Caco-2 (cell line): ENCODE results near the gene SLC19A1. TPM values are rescaled to one million over a fixed set of nuclear protein-coding genes. Genes with fewer than 3 reads are reported as not detected.

Experiments used
- BruUV-seq: library from RNA; stranded (reverse); fragments of 400-500 nt; replicated peaks from 2 replicates; lab custom pipeline; 2021; lab: Mats Ljungman, UMichigan
- CTCF ChIA-PET: fragments of 300-600 bp; sonication (Branson Sonifier 250); formaldehyde crosslinking; loops from one replicate; lab custom pipeline; 2022; ENCODE audit warnings: antibody characterized with exemption; lab: Charles Lee
- POLR2A ChIA-PET: fragments of 300-600 bp; sonication (Branson Sonifier 250); formaldehyde crosslinking; loops from one replicate; lab custom pipeline; 2022; ENCODE audit warnings: antibody characterized with exemption; lab: Charles Lee
- DNase-seq, 2 experiments: peaks; one replicate each; pipeline versions ENCODE4 v3.0.0 to v3.0.0-alpha.2; 2020 to 2022
- H3K27me3 ChIP-seq: replicated peaks from 2 replicates; pipeline ENCODE4 v1.6.0; 2011; ENCODE audit warnings: low read length; ENCODE audit not compliant: control insufficient read depth, insufficient read depth
- H3K36me3 ChIP-seq: 2 replicates; pipeline ENCODE4 v1.5.1; 2011; ENCODE audit warnings: low read length; ENCODE audit not compliant: control insufficient read depth, insufficient read depth
- H3K4me1 ChIP-seq: fragments of 250-450 bp; sonication (Bioruptor Pico); 2 replicates; pipeline ENCODE4 v1.5.1; 2020; ENCODE audit warnings: mild to moderate bottlenecking
- H3K4me3 ChIP-seq: 2 replicates; pipeline ENCODE4 v1.5.1; 2011; ENCODE audit warnings: low read depth, mild to moderate bottlenecking, control low read depth, low read length
- H3K9me3 ChIP-seq: fragments of 250-450 bp; sonication (Bioruptor Pico); 2 replicates; pipeline ENCODE4 v1.5.1; 2020; ENCODE audit warnings: mild to moderate bottlenecking, moderate library complexity
- H3K27ac Mint-ChIP-seq: one replicate; pipeline ENCODE4 v1.8.0; 2022; ENCODE audit warnings: mixed read lengths; ENCODE audit not compliant: unreplicated experiment
- H3K27me3 Mint-ChIP-seq: one replicate; pipeline ENCODE4 v1.8.0; 2022; ENCODE audit warnings: mixed read lengths; ENCODE audit not compliant: insufficient read depth, unreplicated experiment
- H3K36me3 Mint-ChIP-seq: one replicate; pipeline ENCODE4 v1.8.0; 2022; ENCODE audit warnings: mild to moderate bottlenecking, mixed read lengths; ENCODE audit not compliant: insufficient read depth, unreplicated experiment
- H3K4me1 Mint-ChIP-seq: one replicate; pipeline ENCODE4 v1.8.0; 2022; ENCODE audit warnings: low read depth, mixed read lengths; ENCODE audit not compliant: unreplicated experiment
- H3K4me3 Mint-ChIP-seq: one replicate; pipeline ENCODE4 v1.8.0; 2022; ENCODE audit warnings: mild to moderate bottlenecking, moderate library complexity, mixed read lengths; ENCODE audit not compliant: unreplicated experiment
- H3K9me3 Mint-ChIP-seq: one replicate; pipeline ENCODE4 v1.8.0; 2022; ENCODE audit warnings: mixed read lengths; ENCODE audit not compliant: unreplicated experiment
- CTCF ChIP-seq, 2 experiments: fragments of 200-600 bp in 1 of 2; IDR thresholded peaks; 1 replicate in 1 of 2; 2 replicates in 1 of 2; pipeline versions ENCODE4 v1.5.1 to v1.8.0; 2011 to 2022; ENCODE audit warnings: antibody characterized with exemption in 1 of 2, control low read depth in 1 of 2, inconsistent platforms in 1 of 2, low read depth in 1 of 2, low read length in 1 of 2, mild to moderate bottlenecking in 1 of 2, moderate library complexity in 1 of 2; ENCODE audit not compliant: insufficient read depth in 1 of 2, severe bottlenecking in 1 of 2, unreplicated experiment in 1 of 2
- intact Hi-C: fragments of 100-400 bp; cut with micrococcal nuclease; formaldehyde crosslinking; loops from one replicate; pipeline ENCODE4 v1.10.0; 2022; ENCODE audit not compliant: unreplicated experiment
- total RNA-seq: library from RNA; stranded (reverse); gene quantifications from 2 replicates; pipeline ENCODE4 v1.2.3, GENCODE V29; 2022

Gene SLC19A1
- total RNA-seq, 1 experiment from 2014 or later: 45.4 TPM

- ChIA-PET POLR2A (no interaction called here), CTCF (no interaction called here)
- peaks cover 13% of the 10 kb centered on the region for H3K36me3 Mint-ChIP-seq
- Histone ChIP-seq H3K36me3 (no peaks in the 10 kb centered on the region), H3K27me3 (no peaks in the 10 kb centered on the region), H3K4me1 (peaks cover 15% of the 10 kb centered on the region), H3K4me3 (no peak overlapping the region), H3K9me3 (no peaks in the 10 kb centered on the region)
- H3K27ac Mint-ChIP-seq: no peak overlapping the region
- no peaks in the 10 kb centered on the region for H3K27me3 Mint-ChIP-seq
- no peak overlapping the region for H3K4me3 Mint-ChIP-seq
- peak in 1 of 2 experiments; percentile 28 for DNase-seq
- intact Hi-C loops: no loop called here
- H3K9me3 Mint-ChIP-seq: no peaks in the 10 kb centered on the region
- no peak for TF ChIP-seq CTCF (IDR thresholded peaks at IDR 0.05; ENCODE audit: insufficient read depth in 1 of 2, low read depth in 1 of 2, low read length in 1 of 2, severe bottlenecking in 1 of 2, unreplicated experiment in 1 of 2)
- BruUV-seq: no TSS peak
- no peaks in the 10 kb centered on the region for H3K4me1 Mint-ChIP-seq
Measured at GRCh38 chr21:45538381-45539045, 3.7 kb downstream of the SLC19A1 start.

- DNase-seq: peak in 1 of 2 experiments; percentile 29
Measured at GRCh38 chr21:45537746-45538291, 4.4 kb downstream of the SLC19A1 start.

More at GRCh38 chr21:45537746-45538291, 4.4 kb downstream of the SLC19A1 start:
- TF ChIP-seq CTCF (IDR thresholded peaks at IDR 0.05; ENCODE audit: insufficient read depth in 1 of 2, low read depth in 1 of 2, low read length in 1 of 2, severe bottlenecking in 1 of 2, unreplicated experiment in 1 of 2): no peak
- no peak overlapping the region for H3K4me3 ChIP-seq
- no TSS peak for BruUV-seq
- ChIA-PET CTCF (no interaction called here), POLR2A (no interaction called here)
- no peak overlapping the region for H3K27ac Mint-ChIP-seq
- H3K36me3 Mint-ChIP-seq: peaks cover 13% of the 10 kb centered on the region
- H3K4me1 ChIP-seq: peaks cover 12% of the 10 kb centered on the region
- H3K4me1 Mint-ChIP-seq: no peaks in the 10 kb centered on the region
- intact Hi-C loops: no loop called here
- H3K36me3 ChIP-seq: no peaks in the 10 kb centered on the region
- H3K9me3 Mint-ChIP-seq: no peaks in the 10 kb centered on the region
- no peak overlapping the region for H3K4me3 Mint-ChIP-seq
- H3K27me3 Mint-ChIP-seq: no peaks in the 10 kb centered on the region
- no peaks in the 10 kb centered on the region for H3K9me3 ChIP-seq
- H3K27me3 ChIP-seq: no peaks in the 10 kb centered on the region
